Islet of Langerhans (tissue), 1 donor: ENCODE data around the gene NBEAL2.

Experiments
- FAIRE-seq: peaks from one replicate; lab custom pipeline; 2011; peaks lifted over from hg19 to GRCh38; lab: Jason Lieb, UNC

NBEAL2 gene

GRCh38 chr3:47047069-47047468 lies 67.6 kb downstream of the NBEAL2 start:
- no peak for FAIRE-seq

GRCh38 chr3:47047673-47048072 lies 68.2 kb downstream of the NBEAL2 start:
- FAIRE-seq, result no peak

GRCh38 chr3:47054412-47054811 lies 74.9 kb downstream of the NBEAL2 start:
- no peak for FAIRE-seq

- FAIRE-seq, result no peak
Observed at GRCh38 chr3:47056705-47057104, 77.2 kb downstream of the NBEAL2 start.

GRCh38 chr3:47057212-47057671 lies 77.8 kb downstream of the NBEAL2 start:
- no peak for FAIRE-seq
